HCT116 (cell line): Measurements from ENCODE around the gene PAX7. TPM values are rescaled to one million over a fixed set of nuclear protein-coding genes. Genes with fewer than 3 reads are reported as not detected.

Experiments
- ATAC-seq: fragments of 200-7000 bp; cut with Tn5 transposase; 2 replicates; pipeline ENCODE4 v1.9.1; 2020; ENCODE audit warnings: mild to moderate bottlenecking, moderate library complexity
- BruUV-seq: library from RNA; stranded (reverse); fragments of 400-500 nt; replicated peaks from 2 replicates; lab custom pipeline; 2021; lab: Mats Ljungman, UMichigan
- CTCF ChIA-PET: fragments of 300-600 bp; sonication (Branson Sonifier 250); formaldehyde crosslinking; loops from one replicate; lab custom pipeline; 2021; ENCODE audit warnings: antibody characterized with exemption; lab: Charles Lee
- POLR2A ChIA-PET: fragments of 300-600, 350-600 bp; sonication (Branson Sonifier 250); formaldehyde crosslinking; loops from one replicate; lab custom pipeline; 2021; ENCODE audit warnings: antibody characterized with exemption; lab: Charles Lee
- RAD21 ChIA-PET, 2 experiments: fragments of 300-600 bp; sonication (Branson Sonifier 250); formaldehyde crosslinking; loops; one replicate each; lab custom pipeline; 2023; ENCODE audit warnings: low total read pairs in 2 of 2; ENCODE audit not compliant: uncharacterized antibody in 2 of 2, unreplicated experiment in 2 of 2, low non-redundant PET in 1 of 2; lab: Charles Lee
- DNase-seq: peaks from one replicate; pipeline ENCODE4 v3.0.0-alpha.2; 2010; ENCODE audit warnings: low read depth, low spot score
- H2AFZ ChIP-seq: fragments of 200-600 bp; shearing (Covaris generic), sonication (generic); 2 replicates; pipeline ENCODE4 v1.6.1; 2017; ENCODE audit warnings: low read depth, mixed run types, mixed read lengths, antibody characterized with exemption, low read length; ENCODE audit not compliant: poor library complexity, severe bottlenecking
- H3K27ac ChIP-seq: 2 replicates; pipeline ENCODE4 v1.5.1; 2012; ENCODE audit warnings: low read depth, low read length
- H3K27me3 ChIP-seq: fragments of 200-600 bp; sonication (generic); 2 replicates; pipeline ENCODE4 v1.6.1; 2016; ENCODE audit warnings: mixed run types, low read length, mixed read lengths; ENCODE audit not compliant: insufficient read depth
- H3K36me3 ChIP-seq, 2 experiments: fragments of 200-500 bp in 1 of 2; fragments of 200-600 bp in 1 of 2; sonication (Bioruptor generic) in 1 of 2; sonication (generic) in 1 of 2; 2 replicates each; pipeline versions ENCODE4 v1.5.1 to v1.6.1; 2014 to 2016; ENCODE audit warnings: low read length in 2 of 2, inconsistent platforms in 1 of 2, mixed read lengths in 1 of 2, mixed run types in 1 of 2; ENCODE audit not compliant: insufficient read depth in 2 of 2, control insufficient read depth in 1 of 2
- H3K4me1 ChIP-seq, 2 experiments: fragments of 200-600 bp in 1 of 2; sonication (generic) in 1 of 2; 2 replicates each; pipeline versions ENCODE4 v1.5.1 to v1.6.1; 2012 to 2017; ENCODE audit warnings: low read length in 2 of 2, inconsistent platforms in 1 of 2, mild to moderate bottlenecking in 1 of 2, mixed read lengths in 1 of 2, mixed run types in 1 of 2, moderate library complexity in 1 of 2; ENCODE audit not compliant: insufficient read depth in 2 of 2, control insufficient read depth in 1 of 2
- H3K4me2 ChIP-seq: fragments of 200-600 bp; sonication (generic); 2 replicates; pipeline ENCODE4 v1.6.1; 2017; ENCODE audit warnings: mixed run types, low read length, mixed read lengths
- H3K4me3 ChIP-seq, 2 experiments: fragments of 200-600 bp in 1 of 2; sonication (generic) in 1 of 2; replicated peaks in 1 of 2; 2 replicates each; pipeline ENCODE4 v1.5.1; 2011 to 2016; ENCODE audit warnings: low read length in 2 of 2, control low read depth in 1 of 2, low read depth in 1 of 2, mild to moderate bottlenecking in 1 of 2, mixed read lengths in 1 of 2, mixed run types in 1 of 2
- H3K79me2 ChIP-seq: fragments of 200-600 bp; sonication (generic); 2 replicates; pipeline ENCODE4 v1.6.1; 2017; ENCODE audit warnings: mild to moderate bottlenecking, mixed run types, low read length, moderate library complexity, mixed read lengths; ENCODE audit not compliant: insufficient read depth
- H3K9ac ChIP-seq: fragments of 200-600 bp; sonication (generic); 2 replicates; pipeline ENCODE4 v1.6.1; 2016; ENCODE audit warnings: low read length, mixed read lengths
- H3K9me2 ChIP-seq: fragments of 200-600 bp; sonication (generic), shearing (Covaris generic); 2 replicates; pipeline ENCODE4 v1.6.1; 2017; ENCODE audit warnings: mixed run types, mild to moderate bottlenecking, moderate library complexity; ENCODE audit not compliant: insufficient read depth
- H3K9me3 ChIP-seq, 2 experiments: fragments of 200-500 bp in 1 of 2; fragments of 200-600 bp in 1 of 2; sonication (Bioruptor generic) in 1 of 2; sonication (generic) in 1 of 2; 2 replicates each; pipeline ENCODE4 v1.6.1; 2014 to 2017; ENCODE audit warnings: low read length in 2 of 2, mixed read lengths in 2 of 2, inconsistent platforms in 1 of 2, low read depth in 1 of 2, mild to moderate bottlenecking in 1 of 2, mixed run types in 1 of 2, moderate library complexity in 1 of 2; ENCODE audit not compliant: control insufficient read depth in 1 of 2, insufficient read depth in 1 of 2
- H4K20me1 ChIP-seq: fragments of 200-600 bp; sonication (generic), shearing (Covaris generic); 2 replicates; pipeline ENCODE4 v1.6.1; 2017; ENCODE audit warnings: mixed run types, mild to moderate bottlenecking, moderate library complexity; ENCODE audit not compliant: insufficient read depth
- ATF3 ChIP-seq: IDR thresholded peaks from 2 replicates; pipeline ENCODE4 v1.6.1; 2012
- CEBPB ChIP-seq: IDR thresholded peaks from 2 replicates; pipeline ENCODE4 v1.6.1; 2012; ENCODE audit warnings: low read depth
- EGR1 ChIP-seq: IDR thresholded peaks from 2 replicates; pipeline ENCODE4 v1.6.1; 2012; ENCODE audit warnings: low read depth
- EZH2 ChIP-seq: fragments of 200-600 bp; sonication (generic); IDR thresholded peaks from 2 replicates; pipeline ENCODE4 v1.6.1; 2017; ENCODE audit warnings: antibody characterized with exemption, mixed run types
- EZH2phosphoT487 ChIP-seq: fragments of 200-600 bp; IDR thresholded peaks from 2 replicates; pipeline ENCODE4 v1.6.1; 2018; ENCODE audit warnings: antibody characterized with exemption, borderline replicate concordance
- FOSL1 ChIP-seq: IDR thresholded peaks from 2 replicates; pipeline ENCODE4 v1.6.1; 2012; ENCODE audit warnings: low read depth
- MAX ChIP-seq: IDR thresholded peaks from 2 replicates; pipeline ENCODE4 v1.6.1; 2012
- POLR2A ChIP-seq: IDR thresholded peaks from 2 replicates; pipeline ENCODE4 v1.7.0; 2011; ENCODE audit warnings: borderline replicate concordance; ENCODE audit not compliant: insufficient read depth, insufficient read length; ENCODE audit errors: extremely low read depth
- RAD21 ChIP-seq: IDR thresholded peaks from 2 replicates; pipeline ENCODE4 v1.6.1; 2012; ENCODE audit warnings: low read depth, mild to moderate bottlenecking
- REST ChIP-seq: IDR thresholded peaks from 2 replicates; pipeline ENCODE4 v1.6.1; 2012; ENCODE audit warnings: low read depth
- SIN3A ChIP-seq: IDR thresholded peaks from 2 replicates; pipeline ENCODE4 v1.6.1; 2012; ENCODE audit warnings: low read depth
- SRF ChIP-seq: IDR thresholded peaks from 2 replicates; pipeline ENCODE4 v1.6.1; 2012; ENCODE audit warnings: low read depth
- TCF7L2 ChIP-seq: IDR thresholded peaks from 2 replicates; pipeline ENCODE4 v1.7.0; 2011; ENCODE audit warnings: borderline replicate concordance, inconsistent platforms; ENCODE audit not compliant: insufficient read depth, insufficient read length; ENCODE audit errors: extremely low read depth
- ZBTB33 ChIP-seq: IDR thresholded peaks from 2 replicates; pipeline ENCODE4 v1.6.1; 2011; ENCODE audit warnings: mild to moderate bottlenecking, low read length, moderate library complexity; ENCODE audit not compliant: insufficient replicate concordance; ENCODE audit errors: extremely low read depth
- ZFX ChIP-seq: fragments of 450-650 bp; IDR thresholded peaks from 2 replicates; pipeline ENCODE4 v1.6.1; 2017
- ZNF274 ChIP-seq: fragments of 200-500 bp; sonication (Bioruptor generic); IDR thresholded peaks from 2 replicates; pipeline ENCODE4 v1.6.1; 2014; ENCODE audit warnings: mild to moderate bottlenecking, low read depth, low read length, inconsistent platforms
- intact Hi-C: fragments of 100-400 bp; cut with micrococcal nuclease; formaldehyde crosslinking; loops from 2 replicates; pipeline ENCODE4 v1.10.0; 2022
- total RNA-seq: library from RNA; stranded (reverse); gene quantifications from one replicate; pipeline ENCODE4 v1.2.1, GENCODE V29; 2021; ENCODE audit not compliant: unreplicated experiment

The PAX7 gene
- total RNA-seq, 1 experiment from 2014 or later: not detected

GRCh38 chr1:18711003-18711402 is 80.4 kb downstream of the PAX7 start:
- Histone ChIP-seq H3K4me1 (no peaks in the 10 kb centered on the region), H3K9ac (no peak overlapping the region), H3K79me2 (no peaks in the 10 kb centered on the region), H3K4me2 (no peak overlapping the region), H3K27me3 (no peaks in the 10 kb centered on the region), H3K4me3 (no peak overlapping the region), H3K9me2 (no peaks in the 10 kb centered on the region), H3K9me3 (no peaks in the 10 kb centered on the region), H4K20me1 (no peaks in the 10 kb centered on the region), H3K36me3 (no peaks in the 10 kb centered on the region), H2AFZ (no peak overlapping the region), H3K27ac (no peak overlapping the region)
- ChIA-PET RAD21 (no interaction called here), POLR2A (no interaction called here), CTCF (no interaction called here)
- intact Hi-C loops: no loop called here
- ATAC-seq: no peak
- DNase-seq: no peak
- BruUV-seq: no TSS peak
- TF ChIP-seq SRF (no peak), FOSL1 (no peak), TCF7L2 (no peak), EZH2phosphoT487 (no peak), SIN3A (no peak), EGR1 (no peak), MAX (no peak), RAD21 (no peak), EZH2 (no peak), POLR2A (no peak), ZNF274 (no peak), REST (no peak), CEBPB (no peak), ATF3 (no peak), ZFX (no peak), ZBTB33 (no peak)
